Measurements from ENCODE around the gene CACNA1B. TPM values are rescaled to one million over a fixed set of nuclear protein-coding genes. Genes with fewer than 3 reads are reported as not detected.

Gene CACNA1B
- total RNA-seq, 1 experiment from 2014 or later = 1.7 TPM

DNA sequence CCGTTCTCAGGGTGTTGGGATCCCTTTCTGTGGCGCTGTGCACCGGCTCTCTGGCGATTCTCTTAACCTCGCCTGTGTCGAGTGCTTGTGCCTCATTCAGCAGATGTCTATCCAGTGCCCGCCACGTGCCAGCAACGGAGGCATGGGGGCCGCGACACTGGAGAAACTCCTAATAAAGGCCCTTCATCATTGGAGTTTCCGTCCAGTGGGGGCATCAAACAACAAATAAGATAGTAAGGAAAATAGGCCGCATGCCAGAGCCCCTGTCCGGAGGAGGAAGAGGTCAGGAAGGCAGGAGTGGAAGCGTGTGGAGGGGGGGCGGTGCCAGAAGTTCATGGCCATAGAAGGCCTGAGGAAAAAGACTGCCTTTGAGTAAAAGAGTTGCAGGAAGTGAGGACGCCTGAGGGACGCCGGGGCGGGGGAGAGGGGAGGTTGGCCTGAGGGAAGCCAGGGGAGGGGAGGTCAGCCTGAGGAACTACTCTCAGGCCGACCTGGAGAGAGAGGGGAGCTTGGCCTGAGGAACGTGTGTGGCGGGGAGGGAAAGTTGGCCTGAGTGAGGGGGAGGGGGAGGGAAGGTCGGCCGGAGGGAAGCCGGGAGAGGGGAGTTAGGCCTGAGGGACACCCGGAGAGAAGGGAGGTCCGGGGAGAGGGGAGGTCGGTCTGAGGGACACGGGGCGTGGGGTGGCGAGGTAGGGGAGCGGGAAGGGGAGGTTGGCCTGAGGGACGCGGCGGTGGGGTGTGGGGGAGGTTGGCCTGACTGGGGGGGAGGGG is 82.2 kb downstream of the CACNA1B start:
- no peak overlapping the region for H3K4me2 ChIP-seq (ENCODE audit: low read length)
- intact Hi-C loops (cut with micrococcal nuclease) = no loop called here
- H3K36me3 ChIP-seq (ENCODE audit: control insufficient read depth in 1 of 2, insufficient read depth in 2 of 2, low read length in 2 of 2) = no peaks in the 10 kb centered on the region
- H3K9me2 ChIP-seq (ENCODE audit: insufficient read depth) = no peaks in the 10 kb centered on the region
- DNase-seq (ENCODE audit: low read depth, low spot score) = no peak
- H3K9ac ChIP-seq (ENCODE audit: low read length) = no peak overlapping the region
- no peak overlapping the region for H2AFZ ChIP-seq (ENCODE audit: low read depth, low read length, poor library complexity, severe bottlenecking)
- ChIA-PET POLR2A (no interaction called here), RAD21 (ENCODE audit: low non-redundant PET in 1 of 2, low total read pairs in 2 of 2, uncharacterized antibody in 2 of 2, unreplicated experiment in 2 of 2) (no interaction called here), CTCF (no interaction called here)
- ATAC-seq = no peak
- H3K4me3 ChIP-seq (replicated peaks in 1 of 2; ENCODE audit: low read depth in 1 of 2, low read length in 2 of 2) = no peak overlapping the region
- no peaks in the 10 kb centered on the region for H4K20me1 ChIP-seq (ENCODE audit: insufficient read depth)
- BruUV-seq (replicated peaks) = no TSS peak
- 0 out of 2 replicates have a peak, but pooled peaks cover 2% of the 10 kb centered on the region for H3K27me3 ChIP-seq (ENCODE audit: insufficient read depth, low read length)
- no peaks in the 10 kb centered on the region for H3K9me3 ChIP-seq (ENCODE audit: control insufficient read depth in 1 of 2, insufficient read depth in 1 of 2, low read depth in 1 of 2, low read length in 2 of 2)
- no peak overlapping the region for H3K27ac ChIP-seq (ENCODE audit: low read depth, low read length)
- no peaks in the 10 kb centered on the region for H3K4me1 ChIP-seq (ENCODE audit: control insufficient read depth in 1 of 2, insufficient read depth in 2 of 2, low read length in 2 of 2)
- TF ChIP-seq, protein P1, sequence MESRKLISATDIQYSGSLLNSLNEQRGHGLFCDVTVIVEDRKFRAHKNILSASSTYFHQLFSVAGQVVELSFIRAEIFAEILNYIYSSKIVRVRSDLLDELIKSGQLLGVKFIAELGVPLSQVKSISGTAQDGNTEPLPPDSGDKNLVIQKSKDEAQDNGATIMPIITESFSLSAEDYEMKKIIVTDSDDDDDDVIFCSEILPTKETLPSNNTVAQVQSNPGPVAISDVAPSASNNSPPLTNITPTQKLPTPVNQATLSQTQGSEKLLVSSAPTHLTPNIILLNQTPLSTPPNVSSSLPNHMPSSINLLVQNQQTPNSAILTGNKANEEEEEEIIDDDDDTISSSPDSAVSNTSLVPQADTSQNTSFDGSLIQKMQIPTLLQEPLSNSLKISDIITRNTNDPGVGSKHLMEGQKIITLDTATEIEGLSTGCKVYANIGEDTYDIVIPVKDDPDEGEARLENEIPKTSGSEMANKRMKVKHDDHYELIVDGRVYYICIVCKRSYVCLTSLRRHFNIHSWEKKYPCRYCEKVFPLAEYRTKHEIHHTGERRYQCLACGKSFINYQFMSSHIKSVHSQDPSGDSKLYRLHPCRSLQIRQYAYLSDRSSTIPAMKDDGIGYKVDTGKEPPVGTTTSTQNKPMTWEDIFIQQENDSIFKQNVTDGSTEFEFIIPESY (IDR thresholded peaks at IDR 0.05; ENCODE audit: extremely low read depth, insufficient replicate concordance, low read length) = no peak
- TF ChIP-seq CEBPB (IDR thresholded peaks at IDR 0.05; ENCODE audit: low read depth) = no peak
- TF ChIP-seq POLR2A (IDR thresholded peaks at IDR 0.05; ENCODE audit: borderline replicate concordance, extremely low read depth, insufficient read depth, insufficient read length) = no peak
- TF ChIP-seq YY1 (IDR thresholded peaks at IDR 0.05; ENCODE audit: extremely low read depth, insufficient replicate concordance, low read depth, low read length) = no peak
- no peak for TF ChIP-seq RAD21 (IDR thresholded peaks at IDR 0.05; ENCODE audit: low read depth)
- no peak for TF ChIP-seq POLR2AphosphoS5 (IDR thresholded peaks at IDR 0.05; ENCODE audit: low read depth, low read length)
- TF ChIP-seq, protein P2, sequence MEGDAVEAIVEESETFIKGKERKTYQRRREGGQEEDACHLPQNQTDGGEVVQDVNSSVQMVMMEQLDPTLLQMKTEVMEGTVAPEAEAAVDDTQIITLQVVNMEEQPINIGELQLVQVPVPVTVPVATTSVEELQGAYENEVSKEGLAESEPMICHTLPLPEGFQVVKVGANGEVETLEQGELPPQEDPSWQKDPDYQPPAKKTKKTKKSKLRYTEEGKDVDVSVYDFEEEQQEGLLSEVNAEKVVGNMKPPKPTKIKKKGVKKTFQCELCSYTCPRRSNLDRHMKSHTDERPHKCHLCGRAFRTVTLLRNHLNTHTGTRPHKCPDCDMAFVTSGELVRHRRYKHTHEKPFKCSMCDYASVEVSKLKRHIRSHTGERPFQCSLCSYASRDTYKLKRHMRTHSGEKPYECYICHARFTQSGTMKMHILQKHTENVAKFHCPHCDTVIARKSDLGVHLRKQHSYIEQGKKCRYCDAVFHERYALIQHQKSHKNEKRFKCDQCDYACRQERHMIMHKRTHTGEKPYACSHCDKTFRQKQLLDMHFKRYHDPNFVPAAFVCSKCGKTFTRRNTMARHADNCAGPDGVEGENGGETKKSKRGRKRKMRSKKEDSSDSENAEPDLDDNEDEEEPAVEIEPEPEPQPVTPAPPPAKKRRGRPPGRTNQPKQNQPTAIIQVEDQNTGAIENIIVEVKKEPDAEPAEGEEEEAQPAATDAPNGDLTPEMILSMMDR (IDR thresholded peaks at IDR 0.05 in 2 of 3, conservative IDR thresholded peaks at IDR 0.05 in 1 of 3; ENCODE audit: borderline replicate concordance in 1 of 3, insufficient read depth in 1 of 3, low read depth in 2 of 3, low read length in 2 of 3) = no peak
- no peaks in the 10 kb centered on the region for H3K79me2 ChIP-seq (ENCODE audit: insufficient read depth, low read length)
